ENCODE results near the gene SLX4. TPM values are rescaled to one million over a fixed set of nuclear protein-coding genes. Genes with fewer than 3 reads are reported as not detected.

SLX4 gene
- total and polyA plus RNA-seq, 12 donors, result 1.1 to 4.4 (median 2.9) TPM

GRCh38 chr16:3577302-3577752 lies 34.1 kb downstream of the SLX4 start, which contains the start of gene NLRC3:
Gene NLRC3 (minus strand): TSS chr16:3577403. CDS start chr16:3565036, 12,367 bp downstream.
- TF ChIP-seq CTCF (IDR thresholded peaks at IDR 0.05), result no peak
- Histone ChIP-seq H3K4me1 (peaks cover 0 to 40% (median 0%) of the 10 kb centered on the region in 9 donors), H3K4me3 (peak within 1 kb of the TSS; percentile 4 to 53 (median 34)), H3K27me3 (peaks cover 0 to 22% (median 0%) of the 10 kb centered on the region in 7 donors), H3K36me3 (peaks cover 0 to 8% (median 0%) of the 10 kb centered on the region in 9 donors), H3K9me3 (no peaks in the 10 kb centered on the region), H3K27ac (peak within 1 kb of the TSS in 2 of 10 donors; percentile 35 to 86)
- intact Hi-C loops (cut with DNase I), result no loop called here
- DNase-seq (no peak), ATAC-seq (peak in 4 of 8 donors; percentile 20 to 48 (median 26))
- WGBS, 2 donors, result 41 to 46% methylated on average over 18 of the region's 18 CpGs

- Histone ChIP-seq H3K4me3 (peak overlapping the region in 4 of 10 donors; percentile 5 to 53 (median 34)), H3K27me3 (peaks cover 0 to 22% (median 0%) of the 10 kb centered on the region in 7 donors), H3K9me3 (peaks cover 0 to 8% (median 2%) of the 10 kb centered on the region in 11 donors), H3K4me1 (peaks cover 0 to 40% (median 0%) of the 10 kb centered on the region in 9 donors), H3K27ac (peak overlapping the region in 1 of 10 donors; percentile 86), H3K36me3 (no peaks in the 10 kb centered on the region)
- intact Hi-C loops (cut with DNase I), result no loop called here
- DNase-seq, result no peak
- ATAC-seq, result no peak
- WGBS, 2 donors, result 88 to 94% methylated on average over 11 of the region's 11 CpGs
- no peak for TF ChIP-seq CTCF (IDR thresholded peaks at IDR 0.05)
Observed at GRCh38 chr16:3576211-3576610, 35.2 kb downstream of the SLX4 start.

GRCh38 chr16:3575491-3575890 lies 35.9 kb downstream of the SLX4 start:
- Histone ChIP-seq H3K4me3 (peak overlapping the region in 1 of 10 donors; percentile 53), H3K4me1 (peaks cover 0 to 38% (median 0%) of the 10 kb centered on the region in 9 donors), H3K27me3 (peaks cover 0 to 22% (median 0%) of the 10 kb centered on the region in 7 donors), H3K9me3 (peaks cover 0 to 15% (median 7%) of the 10 kb centered on the region in 11 donors), H3K36me3 (peaks cover 0 to 3% (median 0%) of the 10 kb centered on the region in 9 donors), H3K27ac (peak overlapping the region in 1 of 10 donors; percentile 86)
- WGBS, 2 donors, result 83 to 88% methylated on average over 13 of the region's 13 CpGs
- no peak for TF ChIP-seq CTCF (IDR thresholded peaks at IDR 0.05)
- intact Hi-C loops (cut with DNase I), result no loop called here
- DNase-seq (no peak), ATAC-seq (peak in 1 of 8 donors; percentile 12)

GRCh38 chr16:3574195-3574594 lies 37.2 kb downstream of the SLX4 start:
- Histone ChIP-seq H3K9me3 (peaks cover 0 to 22% (median 12%) of the 10 kb centered on the region in 11 donors), H3K27me3 (peaks cover 0 to 22% (median 0%) of the 10 kb centered on the region in 7 donors), H3K4me3 (no peak overlapping the region), H3K4me1 (peaks cover 0 to 25% (median 0%) of the 10 kb centered on the region in 9 donors), H3K36me3 (peaks cover 0 to 6% (median 0%) of the 10 kb centered on the region in 9 donors), H3K27ac (no peak overlapping the region)
- 89 to 93% methylated on average over 14 of the region's 14 CpGs for WGBS, 2 donors
- TF ChIP-seq CTCF (IDR thresholded peaks at IDR 0.05), result no peak
- ATAC-seq (no peak), DNase-seq (no peak)
- intact Hi-C loops (cut with DNase I), result no loop called here
